ENCODE data around the gene RBM43.
"Not testable (repeated sequence)": the region's sequence is repeated elsewhere in the genome, so short reads cannot be mapped to it uniquely, and the experiment has no call there.

Gene RBM43

DNA sequence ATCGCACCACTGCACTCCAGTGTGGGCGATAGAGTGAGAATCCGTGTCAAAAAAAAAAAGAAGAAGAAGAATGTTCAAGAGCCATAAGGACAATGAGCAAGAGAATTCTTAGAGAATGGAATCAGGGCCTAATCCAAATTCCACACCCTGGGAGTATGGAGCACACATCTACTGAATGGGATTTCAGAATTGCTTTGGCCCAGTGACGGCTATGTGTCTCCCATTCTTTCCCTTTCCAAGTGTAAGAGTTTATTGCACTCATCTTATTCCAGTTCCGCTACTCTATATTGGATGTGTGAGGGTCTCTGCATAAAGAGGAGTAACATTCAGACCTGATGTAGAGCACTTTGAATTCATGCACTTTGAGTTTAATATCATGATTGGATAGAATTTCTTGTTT, 5.9 kb upstream of the RBM43 start:
- no peak for DNase-seq

DNA sequence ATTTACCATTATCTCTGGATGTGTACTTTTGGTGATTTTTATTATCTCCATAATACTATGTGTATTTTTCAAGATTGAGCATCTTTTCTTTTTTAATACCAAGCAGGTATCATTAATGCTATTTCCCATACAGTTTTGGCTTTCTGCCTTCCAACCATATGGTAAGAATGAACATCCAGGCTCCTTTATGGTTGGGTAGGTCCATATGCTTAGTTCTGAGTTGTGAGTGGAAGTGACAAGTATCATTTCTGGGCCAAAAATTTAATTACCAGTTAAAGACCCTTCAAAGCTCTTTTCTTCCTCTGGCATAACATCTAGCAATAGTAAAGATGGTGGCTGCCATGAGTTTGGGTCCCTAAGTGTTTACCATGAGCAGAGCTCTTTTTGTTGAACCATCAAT, 4.3 kb upstream of the RBM43 start:
- no peak for DNase-seq

DNA sequence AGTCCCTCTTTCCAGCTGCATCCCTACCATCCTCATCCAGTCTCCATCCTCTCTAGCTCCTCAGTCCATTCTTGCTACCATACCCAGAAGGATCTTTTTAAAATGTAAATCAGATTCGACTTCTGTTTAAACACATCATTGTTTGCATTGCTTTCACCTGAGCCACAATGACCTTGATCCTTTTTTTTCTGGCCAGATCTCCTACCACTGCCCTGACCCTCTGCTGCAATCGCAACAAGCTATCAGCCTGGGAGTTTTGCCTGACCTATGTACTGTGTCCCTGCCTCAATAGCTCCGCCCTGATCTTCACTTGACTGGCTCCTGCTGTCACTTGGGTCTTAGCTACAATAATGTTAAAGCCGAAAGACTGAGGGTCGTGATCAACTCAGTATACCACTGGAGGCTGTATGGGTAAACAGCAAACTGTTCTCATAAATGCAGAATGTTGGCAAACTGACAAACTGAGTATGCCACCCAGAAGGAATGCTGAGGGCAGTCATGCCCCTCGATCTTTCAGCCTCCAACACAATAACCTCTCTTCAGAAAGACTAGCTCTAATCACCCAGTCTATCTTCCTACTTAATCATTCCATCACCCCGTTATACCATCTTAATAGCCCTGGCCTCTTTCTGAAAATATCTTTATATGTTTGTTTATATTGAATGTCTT, 2.6 kb upstream of the RBM43 start:
- no peak for DNase-seq

DNA sequence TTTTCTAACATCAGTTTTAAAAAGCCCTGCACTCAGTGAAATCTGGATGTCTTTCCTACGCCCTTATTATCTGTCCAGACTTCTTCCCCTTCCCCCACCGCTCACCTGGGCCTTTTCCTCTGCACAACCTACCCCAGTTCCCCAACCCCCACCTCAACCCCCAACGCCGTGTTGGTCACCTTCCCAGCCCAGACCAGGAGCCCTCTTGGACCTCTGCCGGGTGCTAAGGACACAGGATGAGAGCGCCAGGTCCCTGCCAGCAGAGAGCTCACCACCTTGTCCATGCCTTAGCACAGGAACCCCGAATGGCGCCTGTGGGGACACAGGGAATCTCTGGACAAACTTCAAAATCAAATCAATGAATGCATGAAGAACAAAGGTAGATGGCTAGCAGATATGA, 966 bp upstream of the RBM43 start:
- no peak for DNase-seq

DNA sequence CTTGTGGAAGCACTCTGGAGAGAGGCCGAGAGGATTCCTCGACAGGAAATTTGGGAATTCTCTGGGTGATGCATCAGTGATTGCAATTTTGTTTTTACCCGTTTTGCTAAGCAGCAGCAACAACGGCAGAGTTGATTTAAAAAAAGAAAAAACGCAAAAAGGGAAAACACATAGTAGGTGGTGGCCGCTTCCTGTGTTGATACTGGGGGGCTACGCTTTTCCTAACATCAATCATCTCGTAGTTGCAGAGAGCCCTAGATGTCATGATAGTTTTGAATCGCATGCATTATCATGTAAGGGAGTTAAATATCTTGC, 271 bp upstream of the RBM43 start:
- DNase-seq: no peak

DNA sequence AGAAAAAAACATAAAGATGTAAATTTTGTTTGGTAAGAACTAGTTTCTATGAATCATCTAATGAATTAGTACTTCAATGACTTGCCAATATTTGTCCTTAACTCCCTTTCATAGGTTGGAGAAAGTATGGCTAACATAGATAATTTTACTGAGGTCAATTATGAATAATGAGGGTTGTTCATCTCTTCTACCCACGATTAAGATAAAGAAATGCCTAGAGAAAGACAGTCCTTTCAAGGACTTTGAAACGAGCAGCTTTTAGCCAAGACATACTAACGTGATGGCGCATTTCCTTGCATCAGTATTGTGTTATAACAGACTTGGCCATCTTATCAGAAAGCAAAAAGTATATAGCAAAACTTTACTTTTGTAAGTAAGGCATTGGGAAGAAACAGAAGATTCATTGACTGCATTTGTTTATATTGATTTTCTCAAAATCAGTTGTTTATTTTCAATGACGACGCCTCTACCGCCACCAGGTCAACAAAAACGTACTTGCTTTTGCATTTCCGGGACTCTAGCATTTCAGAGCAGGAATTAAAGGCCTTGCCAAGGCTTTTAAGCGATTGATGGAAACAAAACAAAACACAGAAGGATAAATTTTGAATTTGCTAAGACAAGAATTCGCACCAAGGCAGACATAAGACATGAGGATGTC, 961 bp downstream of the RBM43 start:
- no peak for DNase-seq

DNA sequence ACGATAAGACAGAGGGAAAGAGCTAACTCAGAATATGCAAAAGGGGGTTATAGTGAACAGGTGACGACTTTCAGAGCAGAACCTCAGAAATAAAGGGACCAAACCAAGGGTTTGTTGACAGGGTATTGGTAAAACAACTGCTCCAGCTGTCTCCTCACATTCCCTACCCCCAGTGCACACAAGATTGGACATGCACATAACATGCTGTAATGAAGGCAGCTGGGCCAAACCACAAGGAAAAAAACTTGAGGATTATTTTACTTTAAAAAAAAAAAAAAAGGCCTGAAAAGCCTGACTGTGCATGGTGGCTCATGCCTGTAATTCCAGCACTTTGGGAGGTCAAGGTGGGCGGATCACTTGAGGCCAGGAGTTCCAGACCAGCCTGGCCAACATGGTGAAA, 3.5 kb downstream of the RBM43 start:
- DNase-seq: no peak

DNA sequence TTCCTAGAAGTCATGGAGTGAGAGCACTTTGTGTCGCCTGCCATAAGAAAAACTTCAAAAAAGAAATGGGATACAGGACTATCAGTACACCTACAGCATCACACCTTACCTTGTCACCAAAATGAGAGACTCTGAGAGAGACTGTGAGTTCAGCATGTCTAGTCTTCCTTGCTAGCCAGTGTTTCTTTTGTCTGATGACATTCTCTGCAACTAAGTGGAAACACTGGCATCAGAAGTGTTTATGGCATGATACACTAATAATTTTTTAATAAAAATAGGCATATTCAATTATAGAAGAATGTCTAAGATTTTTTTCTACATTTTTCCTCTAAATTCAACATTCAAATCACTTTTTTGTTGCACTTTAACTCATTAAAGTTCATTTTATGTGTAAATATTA, 9.0 kb downstream of the RBM43 start:
- DNase-seq: no peak

DNA sequence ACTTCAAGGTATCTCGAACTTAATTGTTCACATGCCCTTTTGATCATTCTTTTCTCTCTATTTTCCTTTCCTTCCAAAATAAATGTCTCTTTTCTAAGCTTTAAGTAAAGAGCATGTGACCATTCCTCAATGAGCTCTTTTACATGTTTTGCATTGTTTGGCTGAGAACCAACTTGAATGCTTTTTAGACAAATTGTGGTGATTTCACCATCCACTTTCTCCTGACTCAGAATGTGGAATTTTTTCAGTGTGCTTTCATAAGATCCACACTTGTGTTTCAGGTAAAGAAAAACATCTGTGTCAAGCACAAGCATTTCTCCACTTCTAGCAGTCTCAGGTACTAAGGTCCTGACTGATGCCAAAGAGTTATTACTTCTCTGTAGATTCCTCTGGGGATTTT, 10.7 kb downstream of the RBM43 start:
- DNase-seq: no peak

DNA sequence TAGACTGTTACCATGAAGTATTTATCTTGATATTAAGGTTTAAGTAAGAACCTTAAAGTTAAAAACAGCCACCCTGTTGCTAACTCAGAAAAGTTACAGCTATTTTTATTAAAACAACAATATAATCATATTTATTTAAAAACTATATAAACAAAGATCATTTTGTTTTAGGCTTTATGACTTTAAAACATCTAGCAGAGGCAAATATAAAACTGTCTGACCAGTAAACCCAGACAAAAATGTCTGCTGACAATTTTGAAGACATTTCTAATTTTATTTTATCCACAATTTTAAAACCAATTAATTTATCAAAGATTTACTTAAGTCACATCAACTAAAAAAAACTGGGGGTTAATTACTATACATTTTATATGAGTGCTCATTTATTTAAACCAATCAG, 14.2 kb downstream of the RBM43 start:
- no peak for DNase-seq

DNA sequence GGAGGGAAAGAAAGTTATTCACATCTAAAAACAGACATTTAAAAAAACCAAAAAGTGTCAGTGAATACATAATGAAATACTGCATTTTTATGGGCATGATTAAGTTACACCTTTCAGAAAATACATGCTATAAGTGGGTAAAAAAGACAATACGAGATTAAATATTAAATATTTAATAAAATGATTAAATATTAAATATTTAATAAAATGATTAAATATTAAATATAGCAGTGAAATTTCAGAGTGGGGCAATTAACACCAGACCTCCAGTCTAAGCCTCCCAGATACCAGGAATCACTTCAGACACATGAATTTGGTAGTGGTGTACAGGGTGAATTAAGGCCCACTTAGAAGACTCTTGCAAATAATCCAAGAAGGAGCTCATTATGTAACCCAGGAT, 15.5 kb downstream of the RBM43 start:
- DNase-seq: no peak

DNA sequence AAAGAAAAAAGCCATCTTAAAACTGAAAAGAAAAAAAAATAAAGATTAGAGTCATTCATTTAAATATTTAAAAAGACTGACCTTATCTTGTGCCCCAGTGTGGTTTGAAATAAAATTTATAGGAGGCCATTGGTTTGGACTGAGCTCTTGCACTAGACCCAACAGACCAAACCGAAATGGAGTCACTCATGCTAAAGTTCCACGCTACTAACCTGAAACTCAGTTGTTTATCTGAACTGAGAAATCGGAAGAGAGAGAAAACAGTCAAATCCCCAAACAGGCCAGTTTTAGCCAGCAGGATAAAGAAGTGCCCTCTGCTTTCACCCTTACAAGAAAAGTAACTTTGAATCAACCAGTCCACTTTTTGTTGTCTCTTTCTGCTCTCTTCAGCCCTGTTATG, 18.2 kb downstream of the RBM43 start:
- no peak for DNase-seq

DNA sequence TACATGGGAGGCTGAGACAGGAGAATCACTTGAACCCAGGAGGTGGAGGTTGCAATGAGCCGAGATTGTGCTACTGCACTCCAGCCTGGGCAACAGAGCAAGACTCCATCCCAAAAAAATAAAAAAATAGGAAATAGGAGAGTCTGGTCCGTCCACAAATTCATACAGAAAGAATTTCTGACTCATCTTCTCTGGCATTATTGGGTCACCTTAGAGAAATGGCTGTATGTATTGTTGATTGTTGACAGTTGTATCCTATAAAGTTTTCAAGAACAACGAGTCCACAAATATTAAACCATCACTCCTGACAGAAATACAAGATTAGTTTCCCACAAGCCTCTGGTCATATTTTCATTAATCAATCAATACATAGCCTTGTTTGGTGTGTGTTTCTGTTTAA, 20.4 kb downstream of the RBM43 start:
- no peak for DNase-seq

DNA sequence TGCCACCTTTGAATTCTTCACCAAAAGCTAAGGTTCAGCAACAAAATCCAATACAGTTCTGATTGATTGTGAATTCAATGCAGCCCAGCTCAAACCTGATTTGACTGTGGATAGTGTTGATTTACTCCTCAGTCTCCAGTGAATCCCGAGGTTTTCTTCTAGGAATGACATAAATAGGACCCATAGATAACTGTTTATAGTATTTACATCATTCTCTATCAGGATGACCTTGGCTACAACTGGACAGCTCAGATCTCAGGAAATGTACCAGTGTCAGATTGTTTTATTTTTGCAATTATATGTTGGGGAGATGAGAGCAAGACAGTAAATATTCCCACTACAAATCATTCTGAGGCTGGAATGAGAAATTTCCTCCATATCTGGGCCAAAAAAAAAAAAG, 21.2 kb downstream of the RBM43 start:
- DNase-seq: no peak

DNA sequence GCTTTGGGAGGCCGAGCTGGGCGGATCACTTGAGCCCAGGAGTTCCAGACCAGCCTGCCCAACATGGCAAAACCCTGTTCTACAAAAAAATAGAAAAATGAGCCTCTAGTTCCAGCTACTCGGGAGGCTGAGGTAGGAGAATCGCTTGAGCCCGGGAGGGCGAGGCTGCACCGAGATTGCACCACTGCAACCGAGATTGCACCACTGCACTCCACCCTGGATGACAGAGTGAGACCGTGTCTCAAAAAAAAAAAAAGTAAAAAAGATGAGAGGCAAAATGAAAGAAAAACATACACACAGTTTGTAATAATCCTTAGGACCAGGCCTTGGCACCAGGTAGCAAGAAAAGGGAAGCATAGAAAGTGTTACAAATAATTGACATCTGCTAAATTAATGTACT, 22.0 kb downstream of the RBM43 start:
- no peak for DNase-seq

DNA sequence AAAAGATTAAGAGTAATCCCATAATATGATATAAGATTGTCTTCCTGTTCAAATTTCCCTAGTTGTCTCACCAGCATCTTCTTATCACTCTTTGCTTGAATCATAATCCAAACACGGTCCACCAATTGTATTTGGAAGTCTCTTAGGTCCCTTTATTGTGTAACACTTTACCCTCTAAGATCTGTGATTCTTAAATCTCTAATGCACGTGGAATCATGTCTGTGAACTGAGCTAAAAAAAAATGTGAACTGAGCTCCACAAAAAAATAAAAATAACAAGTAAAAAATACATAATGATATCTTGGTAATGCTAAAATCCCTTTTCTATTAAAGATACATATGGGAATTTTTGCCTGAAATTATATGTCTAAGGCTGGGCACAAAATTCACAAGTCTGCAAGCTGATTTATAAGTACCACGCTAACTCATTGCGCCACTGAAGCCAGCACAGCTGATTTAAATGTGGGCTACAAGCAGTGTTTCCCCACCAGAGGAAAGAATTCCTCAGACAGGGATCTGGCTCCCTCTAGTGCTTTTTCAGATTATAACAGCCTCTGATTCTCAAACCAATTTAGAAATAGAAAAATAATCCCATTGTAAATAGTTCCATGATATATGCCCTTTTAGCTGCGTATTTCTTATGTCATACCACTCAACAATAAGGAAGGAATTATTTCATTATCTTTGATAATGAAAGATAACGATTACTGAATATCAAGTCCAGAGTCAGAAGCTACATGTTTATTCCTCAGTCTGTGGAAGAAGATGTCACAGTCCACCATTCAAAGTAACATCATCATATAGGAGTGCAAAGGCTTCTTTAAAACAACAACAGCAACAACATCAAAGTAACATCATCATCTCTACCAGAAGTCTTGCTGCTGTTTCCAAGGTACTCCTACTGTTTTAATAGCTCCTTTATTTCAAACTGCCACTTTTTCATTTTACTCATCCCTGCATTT, 22.9 kb downstream of the RBM43 start:
- DNase-seq: peak; percentile 30

DNA sequence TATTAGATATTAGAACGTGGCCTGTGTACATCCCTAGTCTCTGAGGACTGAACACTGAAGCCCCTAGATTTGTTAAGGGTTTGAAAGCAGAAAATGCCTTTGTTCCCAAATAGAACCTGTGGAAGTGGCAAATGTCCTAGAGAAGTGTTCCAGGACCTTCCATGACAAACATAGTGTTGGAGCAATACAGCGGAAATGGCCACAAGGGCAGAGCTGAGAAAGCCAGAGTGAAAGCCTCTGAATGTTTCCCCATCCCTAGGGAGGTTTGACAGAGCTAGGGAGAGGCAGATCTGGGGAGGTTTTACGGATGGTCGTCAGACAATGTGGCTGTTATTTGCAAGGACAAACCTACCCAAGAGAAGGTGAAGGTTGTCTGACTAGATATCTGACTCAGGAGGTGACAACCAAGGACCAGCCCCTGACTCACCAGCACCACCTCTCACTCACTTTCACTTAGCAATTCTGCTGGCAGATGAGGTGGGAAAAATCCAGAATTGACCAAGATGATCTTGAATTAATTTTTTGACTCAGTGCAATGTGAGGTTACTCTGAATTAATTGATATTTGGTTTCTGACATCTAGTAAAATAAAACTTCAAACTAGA, 24.1 kb downstream of the RBM43 start:
- DNase-seq: no peak

DNA sequence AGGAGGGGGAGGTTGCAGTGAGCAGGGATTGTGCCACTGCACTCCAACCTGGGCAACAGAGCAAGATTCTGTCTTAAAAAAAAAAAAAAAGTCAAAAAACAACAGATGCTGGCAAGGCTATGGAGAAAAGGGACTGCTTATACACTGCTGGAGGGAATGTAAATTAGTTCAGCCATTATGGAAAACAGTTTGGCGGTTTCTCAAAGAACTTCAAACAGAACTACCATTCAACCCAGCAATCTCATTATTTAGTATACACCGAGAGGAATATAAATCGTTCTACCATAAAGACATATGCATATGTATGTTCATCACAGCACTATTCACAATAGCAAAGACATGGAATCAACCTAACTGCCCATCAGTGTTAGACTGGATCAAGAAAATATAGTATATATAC, 27.9 kb downstream of the RBM43 start:
- DNase-seq: not testable (repeated sequence)

DNA sequence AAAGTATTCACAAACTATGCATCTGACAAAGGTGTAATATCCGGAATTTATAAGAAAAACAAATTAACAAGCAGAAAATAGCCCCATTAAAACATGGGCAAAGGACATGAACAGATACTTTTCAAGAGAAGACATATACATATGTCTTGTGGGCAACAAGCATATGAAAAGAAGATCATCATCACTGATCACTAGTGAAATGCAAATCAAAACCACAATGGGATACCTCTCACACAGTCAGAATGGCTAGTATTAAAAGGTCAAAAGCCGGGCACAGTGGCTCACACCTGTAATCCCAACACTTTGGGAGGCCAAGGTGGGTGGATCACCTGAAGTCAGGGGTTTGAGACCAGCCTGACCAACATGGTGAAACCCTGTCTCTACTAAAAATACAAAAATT, 28.4 kb downstream of the RBM43 start:
- not testable (repeated sequence) for DNase-seq

DNA sequence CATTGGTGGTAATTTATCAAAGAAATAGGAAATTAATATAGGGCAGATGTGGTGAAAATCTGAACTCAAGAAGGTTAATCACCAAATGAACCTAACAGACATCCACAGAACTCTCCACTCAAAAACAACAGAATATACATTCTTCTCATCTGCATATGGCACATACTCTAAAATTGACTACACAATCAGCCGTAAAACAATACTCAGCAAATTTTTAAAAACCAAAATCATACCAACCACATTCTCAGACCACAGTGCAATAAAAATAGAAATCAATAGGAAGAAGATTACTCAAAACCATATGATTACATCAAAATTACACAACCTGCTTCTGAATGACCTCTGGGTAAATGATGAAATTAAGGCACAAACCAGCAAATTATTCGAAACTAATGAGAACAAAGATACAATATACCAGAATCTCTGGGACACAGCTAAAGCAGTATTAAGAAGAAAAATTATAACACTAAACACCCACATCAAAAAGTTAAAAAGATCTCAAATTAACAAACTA, 31.0 kb downstream of the RBM43 start:
- no peak for DNase-seq

DNA sequence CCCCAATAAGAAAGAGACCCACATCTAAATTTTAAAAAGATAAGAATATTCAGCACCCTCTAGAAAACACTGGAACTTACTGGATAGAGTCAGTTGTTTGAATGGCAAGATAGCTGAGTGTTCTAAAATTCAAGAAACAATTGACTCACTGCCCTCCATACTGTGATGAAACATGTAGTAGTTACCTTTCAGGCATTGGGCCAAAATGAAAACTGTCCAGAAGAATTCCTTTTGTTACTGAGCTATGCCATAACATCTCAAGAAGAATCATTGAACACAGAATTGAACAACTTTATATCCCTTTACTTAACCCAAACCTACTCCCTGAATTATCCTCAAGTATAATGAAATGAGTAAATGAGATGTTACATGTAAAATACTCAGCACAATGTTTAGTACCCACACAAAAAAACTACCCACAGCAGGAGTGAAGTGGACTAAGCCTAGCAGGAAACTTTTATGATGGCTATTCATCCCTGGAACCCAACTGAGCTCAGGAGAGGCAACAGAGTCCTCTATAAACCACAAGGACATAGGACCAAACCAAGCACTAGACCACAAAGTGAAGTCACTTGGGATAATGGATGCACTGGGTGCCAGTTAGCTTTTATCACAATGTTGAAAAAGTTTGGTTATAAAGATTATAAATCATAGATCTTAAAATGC, 32.7 kb downstream of the RBM43 start:
- DNase-seq: no peak

DNA sequence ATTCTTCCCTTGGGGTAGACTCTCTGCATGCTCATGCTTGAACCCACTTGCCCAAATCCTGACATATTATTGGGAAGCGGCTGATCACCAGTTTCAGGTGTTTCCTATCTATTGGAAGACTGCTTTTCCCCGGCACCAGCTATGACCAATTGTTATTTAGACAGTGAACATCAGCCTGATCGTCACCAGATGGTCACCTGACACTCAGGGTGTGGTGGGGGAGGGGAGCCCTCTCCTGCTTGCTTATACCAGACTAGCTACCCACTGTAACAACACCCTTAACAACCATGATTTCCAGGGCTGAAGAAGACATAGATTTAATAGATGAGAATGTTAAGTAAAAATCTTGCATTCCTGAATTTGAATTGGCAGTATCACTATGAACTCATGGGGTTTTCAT, 44.3 kb downstream of the RBM43 start:
- no peak for DNase-seq

DNA sequence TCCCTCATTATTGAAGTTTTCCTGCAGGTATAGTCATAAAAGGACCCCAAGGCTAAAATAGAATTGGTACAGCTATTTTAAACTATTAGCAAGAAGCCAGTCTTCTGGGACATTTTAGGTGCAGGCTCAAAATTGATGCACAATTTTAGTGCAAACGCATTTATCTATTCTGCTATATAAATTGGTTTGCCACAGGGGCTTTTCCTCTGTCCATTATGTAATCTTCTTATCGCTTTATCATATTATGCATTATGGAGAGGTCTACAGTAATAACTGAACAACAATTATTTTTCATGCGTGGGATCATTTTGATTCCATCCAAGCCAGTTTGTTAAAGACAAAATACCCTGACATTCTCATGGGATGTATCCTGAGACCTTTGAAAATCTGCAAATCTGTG, 54.6 kb downstream of the RBM43 start:
- no peak for DNase-seq

Data from NCI-H1092 treated with DMSO at 0.1 percent for 48 hours (cell line).